ENCODE measurements around the gene ST8SIA2.

DNA sequence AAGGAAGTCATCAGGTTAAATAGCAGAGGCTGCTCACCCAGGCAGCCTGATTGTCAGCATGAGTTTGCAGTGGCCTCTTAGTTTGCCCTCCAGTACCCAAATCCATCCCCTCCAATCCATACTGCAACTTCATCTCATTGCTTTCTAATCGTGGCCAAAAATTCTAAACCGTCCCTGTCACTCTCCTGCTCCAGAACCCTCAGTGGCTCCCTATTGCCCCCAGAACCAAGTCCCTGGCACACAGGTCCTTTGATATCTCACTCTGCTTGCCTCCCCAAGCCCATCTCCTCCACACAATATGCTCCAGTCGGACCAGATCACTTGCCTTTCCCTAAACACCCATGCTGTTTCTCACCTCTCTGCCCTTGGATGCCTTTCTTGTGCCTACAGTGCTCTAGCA is 49.7 kb downstream of the ST8SIA2 start:
- TF ChIP-seq, protein P1, sequence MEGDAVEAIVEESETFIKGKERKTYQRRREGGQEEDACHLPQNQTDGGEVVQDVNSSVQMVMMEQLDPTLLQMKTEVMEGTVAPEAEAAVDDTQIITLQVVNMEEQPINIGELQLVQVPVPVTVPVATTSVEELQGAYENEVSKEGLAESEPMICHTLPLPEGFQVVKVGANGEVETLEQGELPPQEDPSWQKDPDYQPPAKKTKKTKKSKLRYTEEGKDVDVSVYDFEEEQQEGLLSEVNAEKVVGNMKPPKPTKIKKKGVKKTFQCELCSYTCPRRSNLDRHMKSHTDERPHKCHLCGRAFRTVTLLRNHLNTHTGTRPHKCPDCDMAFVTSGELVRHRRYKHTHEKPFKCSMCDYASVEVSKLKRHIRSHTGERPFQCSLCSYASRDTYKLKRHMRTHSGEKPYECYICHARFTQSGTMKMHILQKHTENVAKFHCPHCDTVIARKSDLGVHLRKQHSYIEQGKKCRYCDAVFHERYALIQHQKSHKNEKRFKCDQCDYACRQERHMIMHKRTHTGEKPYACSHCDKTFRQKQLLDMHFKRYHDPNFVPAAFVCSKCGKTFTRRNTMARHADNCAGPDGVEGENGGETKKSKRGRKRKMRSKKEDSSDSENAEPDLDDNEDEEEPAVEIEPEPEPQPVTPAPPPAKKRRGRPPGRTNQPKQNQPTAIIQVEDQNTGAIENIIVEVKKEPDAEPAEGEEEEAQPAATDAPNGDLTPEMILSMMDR (IDR thresholded peaks at IDR 0.05): no peak
- TF ChIP-seq, protein P2, sequence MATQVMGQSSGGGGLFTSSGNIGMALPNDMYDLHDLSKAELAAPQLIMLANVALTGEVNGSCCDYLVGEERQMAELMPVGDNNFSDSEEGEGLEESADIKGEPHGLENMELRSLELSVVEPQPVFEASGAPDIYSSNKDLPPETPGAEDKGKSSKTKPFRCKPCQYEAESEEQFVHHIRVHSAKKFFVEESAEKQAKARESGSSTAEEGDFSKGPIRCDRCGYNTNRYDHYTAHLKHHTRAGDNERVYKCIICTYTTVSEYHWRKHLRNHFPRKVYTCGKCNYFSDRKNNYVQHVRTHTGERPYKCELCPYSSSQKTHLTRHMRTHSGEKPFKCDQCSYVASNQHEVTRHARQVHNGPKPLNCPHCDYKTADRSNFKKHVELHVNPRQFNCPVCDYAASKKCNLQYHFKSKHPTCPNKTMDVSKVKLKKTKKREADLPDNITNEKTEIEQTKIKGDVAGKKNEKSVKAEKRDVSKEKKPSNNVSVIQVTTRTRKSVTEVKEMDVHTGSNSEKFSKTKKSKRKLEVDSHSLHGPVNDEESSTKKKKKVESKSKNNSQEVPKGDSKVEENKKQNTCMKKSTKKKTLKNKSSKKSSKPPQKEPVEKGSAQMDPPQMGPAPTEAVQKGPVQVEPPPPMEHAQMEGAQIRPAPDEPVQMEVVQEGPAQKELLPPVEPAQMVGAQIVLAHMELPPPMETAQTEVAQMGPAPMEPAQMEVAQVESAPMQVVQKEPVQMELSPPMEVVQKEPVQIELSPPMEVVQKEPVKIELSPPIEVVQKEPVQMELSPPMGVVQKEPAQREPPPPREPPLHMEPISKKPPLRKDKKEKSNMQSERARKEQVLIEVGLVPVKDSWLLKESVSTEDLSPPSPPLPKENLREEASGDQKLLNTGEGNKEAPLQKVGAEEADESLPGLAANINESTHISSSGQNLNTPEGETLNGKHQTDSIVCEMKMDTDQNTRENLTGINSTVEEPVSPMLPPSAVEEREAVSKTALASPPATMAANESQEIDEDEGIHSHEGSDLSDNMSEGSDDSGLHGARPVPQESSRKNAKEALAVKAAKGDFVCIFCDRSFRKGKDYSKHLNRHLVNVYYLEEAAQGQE (IDR thresholded peaks at IDR 0.05; ENCODE audit: insufficient read depth in 1 of 2, low read depth in 2 of 2, low read length in 1 of 2): no peak
- TF ChIP-seq SIN3A (IDR thresholded peaks at IDR 0.05; ENCODE audit: borderline replicate concordance, insufficient read depth, low read depth, low read length): no peak
- no peak for TF ChIP-seq POLR2AphosphoS5 (IDR thresholded peaks at IDR 0.05; ENCODE audit: low read depth, low read length)
- no peak for TF ChIP-seq TCF7L2 (IDR thresholded peaks at IDR 0.05; ENCODE audit: low read depth, low read length)
